Endothelial cell of umbilical vein (primary cell): ENCODE measurements around the gene FAM168B. TPM values are rescaled to one million over a fixed set of nuclear protein-coding genes. Genes with fewer than 3 reads are reported as not detected.

Experiments
- BruUV-seq: library from RNA; stranded (reverse); fragments of 400-500 nt; replicated peaks from 2 replicates; lab custom pipeline; 2021; lab: Mats Ljungman, UMichigan
- CTCF ChIA-PET: fragments of 300-600, 350-600 bp; sonication (Branson Sonifier 250); formaldehyde crosslinking; loops from one replicate; lab custom pipeline; 2021; ENCODE audit warnings: antibody characterized with exemption, inconsistent platforms; lab: Charles Lee
- POLR2A ChIA-PET: fragments of 300-600, 350-600 bp; sonication (Branson Sonifier 250); formaldehyde crosslinking; loops from one replicate; lab custom pipeline; 2021; ENCODE audit warnings: antibody characterized with exemption, inconsistent platforms; lab: Charles Lee
- DNase-seq: peaks from one replicate; pipeline ENCODE4 v3.0.0-alpha.2; 2011; ENCODE audit warnings: low read depth, low spot score
- FAIRE-seq: peaks from 2 replicates; lab custom pipeline; 2011; peaks lifted over from hg19 to GRCh38; lab: Jason Lieb, UNC
- H2AFZ ChIP-seq: 2 replicates; pipeline ENCODE4 v1.6.0; 2012; ENCODE audit warnings: low read depth, low read length, control low read depth, inconsistent platforms
- H3K27ac ChIP-seq: 2 replicates; pipeline ENCODE4 v1.5.1; 2011; ENCODE audit warnings: low read depth, mild to moderate bottlenecking, control low read depth, low read length, moderate library complexity; ENCODE audit not compliant: insufficient read depth
- H3K27me3 ChIP-seq, 2 experiments: 2 replicates each; pipeline versions ENCODE4 v1.6.0 to v1.6.1; 2011; ENCODE audit warnings: low read length in 2 of 2, mixed read lengths in 1 of 2; ENCODE audit not compliant: control insufficient read depth in 2 of 2, insufficient read depth in 2 of 2
- H3K36me3 ChIP-seq, 2 experiments: 2 replicates in 1 of 2; 3 replicates in 1 of 2; pipeline ENCODE4 v1.5.1; 2011; ENCODE audit warnings: low read length in 2 of 2, mild to moderate bottlenecking in 1 of 2, moderate library complexity in 1 of 2; ENCODE audit not compliant: control insufficient read depth in 2 of 2, insufficient read depth in 2 of 2; ENCODE audit errors: extremely low read depth in 1 of 2
- H3K4me1 ChIP-seq: 3 replicates; pipeline ENCODE4 v1.5.1; 2011; ENCODE audit warnings: mild to moderate bottlenecking, low read length; ENCODE audit not compliant: control insufficient read depth, insufficient read depth; ENCODE audit errors: extremely low read depth
- H3K4me2 ChIP-seq: 2 replicates; pipeline ENCODE4 v1.6.1; 2011; ENCODE audit warnings: low read length, control low read depth, mixed read lengths; ENCODE audit not compliant: insufficient read depth
- H3K4me3 ChIP-seq, 3 experiments: fragments of 200-600 bp in 1 of 3; sonication (generic), shearing (Covaris generic) in 1 of 3; replicated peaks in 1 of 3; 2 replicates each; pipeline ENCODE4 v1.5.1; 2011 to 2016; ENCODE audit warnings: control low read depth in 3 of 3, low read length in 3 of 3, mild to moderate bottlenecking in 2 of 3, inconsistent platforms in 1 of 3, low read depth in 1 of 3, moderate library complexity in 1 of 3; ENCODE audit not compliant: insufficient read depth in 1 of 3
- H3K79me2 ChIP-seq: 2 replicates; pipeline ENCODE4 v1.6.0; 2012; ENCODE audit warnings: low read length, inconsistent platforms; ENCODE audit not compliant: control insufficient read depth, insufficient read depth
- H3K9ac ChIP-seq: replicated peaks from 2 replicates; pipeline ENCODE3; 2011; ENCODE audit warnings: low read length, control low read depth; ENCODE audit not compliant: insufficient read depth; ENCODE audit errors: extremely low read depth
- H3K9me1 ChIP-seq: replicated peaks from 3 replicates; pipeline ENCODE4 v1.6.0; 2011; ENCODE audit warnings: mild to moderate bottlenecking, low read length; ENCODE audit not compliant: control insufficient read depth, insufficient read depth; ENCODE audit errors: extremely low read depth
- H3K9me3 ChIP-seq: replicated peaks from 2 replicates; pipeline ENCODE4 v1.5.1; 2012; ENCODE audit warnings: low read length, inconsistent platforms; ENCODE audit not compliant: control insufficient read depth, insufficient read depth
- H4K20me1 ChIP-seq: replicated peaks from 2 replicates; pipeline ENCODE3; 2011; ENCODE audit warnings: mild to moderate bottlenecking, low read length; ENCODE audit not compliant: control insufficient read depth, insufficient read depth; ENCODE audit errors: extremely low read depth
- POLR2AphosphoS5 ChIP-seq: IDR thresholded peaks from 2 replicates; pipeline ENCODE4 v1.6.1; 2012; ENCODE audit warnings: low read depth, mild to moderate bottlenecking, control low read depth, low read length, moderate library complexity; ENCODE audit not compliant: insufficient read depth
- dilution Hi-C: fragments of 300-500 bp; cut with MboI; formaldehyde crosslinking; loops from one replicate; pipeline ENCODE4 v1.15.0; 2019; ENCODE audit warnings: low sequenced_read_pairs; ENCODE audit not compliant: extremely low pct_ligation_motif_present
- intact Hi-C: fragments of 100-400 bp; cut with micrococcal nuclease; formaldehyde crosslinking; loops from one replicate; pipeline ENCODE4 v1.10.0; 2022
- polyA plus RNA-seq, 4 experiments: library from polyadenylated mRNA; depleted of rRNA in 3 of 4; stranded (reverse) in 3 of 4; unstranded in 1 of 4; fragments of >200 nt; gene quantifications; 2 replicates each; pipeline versions ENCODE4 v1.2.1 to v1.2.3, GENCODE V29; 2011 to 2012; ENCODE audit warnings: missing spikeins in 1 of 4
- total RNA-seq: library from RNA; stranded (reverse); gene quantifications from 2 replicates; pipeline ENCODE4 v1.2.3, GENCODE V29; 2021

Gene FAM168B
- total and polyA plus RNA-seq, 2 donors (not counting 3 experiments of a cell fraction or from before 2014, with no cell fraction given): 109 to 183 TPM

DNA sequence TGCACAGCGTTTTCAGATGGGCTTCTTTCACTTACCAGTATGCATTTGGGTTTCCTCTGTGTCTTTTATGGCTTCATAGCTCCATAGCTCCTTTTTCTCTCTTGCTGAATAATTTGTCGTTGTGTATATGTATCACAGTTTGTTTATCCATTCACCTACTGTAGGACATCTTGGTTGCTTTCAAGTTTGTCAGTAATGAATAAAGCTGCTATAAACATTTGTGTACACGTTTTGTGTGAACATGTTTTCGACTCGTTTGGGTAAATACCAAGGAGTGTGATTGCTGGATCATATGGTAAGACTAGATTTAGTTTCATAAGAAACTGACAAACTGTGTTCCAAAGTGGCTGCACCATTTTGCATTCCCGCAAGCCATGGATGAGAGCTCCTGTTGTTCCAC, 94.7 kb downstream of the FAM168B start:
- no peak for TF ChIP-seq POLR2AphosphoS5

More for the DNA sequence above, 94.7 kb downstream of the FAM168B start:
- Histone ChIP-seq H3K4me2 (no peak overlapping the region), H2AFZ (no peak overlapping the region), H3K27ac (no peak overlapping the region), H3K4me3 (no peak overlapping the region), H3K9me1 (no peaks in the 10 kb centered on the region), H3K79me2 (no peaks in the 10 kb centered on the region), H3K27me3 (no peaks in the 10 kb centered on the region), H3K9ac (no peak overlapping the region), H4K20me1 (no peaks in the 10 kb centered on the region), H3K4me1 (no peaks in the 10 kb centered on the region), H3K9me3 (no peaks in the 10 kb centered on the region), H3K36me3 (no peaks in the 10 kb centered on the region)
- ChIA-PET CTCF (no interaction called here), POLR2A (no interaction called here)
- dilution Hi-C loops: no loop called here
- intact Hi-C loops: no loop called here
- no peak for FAIRE-seq
- DNase-seq: no peak
- no TSS peak for BruUV-seq

Other genes with a start within 250 kb of the FAM168B start
- gene PLEKHB2, start 11.9 kb upstream of the FAM168B start, total RNA-seq: 56.5 and 56.9 TPM in 2 replicates
- gene PLEKHB2, start 11.9 kb upstream of the FAM168B start, polyA plus RNA-seq: 46.3 and 56.8 TPM in 2 replicates
- gene POTEE, start 116.1 kb upstream of the FAM168B start, total RNA-seq: 0.21 and 0.31 TPM in 2 replicates
- gene POTEE, start 116.1 kb upstream of the FAM168B start, polyA plus RNA-seq: 0.06 TPM in 1 of 2 replicates, not detected in the other